GM12878 (cell line): Measurements from ENCODE around the gene DSE. TPM values are rescaled to one million over a fixed set of nuclear protein-coding genes. Genes with fewer than 3 reads are reported as not detected.

Experiments used
- ATAC-seq: fragments of 200-7000 bp; cut with Tn5 transposase; 3 replicates; pipeline ENCODE4 v1.9.1; 2020; ENCODE audit warnings: mild to moderate bottlenecking, moderate library complexity
- BruUV-seq: library from RNA; stranded (reverse); fragments of 400-500 nt; replicated peaks from 2 replicates; lab custom pipeline; 2021; lab: Mats Ljungman, UMichigan
- CTCF ChIA-PET: fragments of 300-600 bp; sonication (Branson Sonifier 250); formaldehyde crosslinking; extraction: SDS; loops from one replicate; lab custom pipeline; 2021; ENCODE audit warnings: inconsistent platforms; lab: Yijun Ruan, JAX
- POLR2A ChIA-PET: fragments of 350-600 bp; formaldehyde crosslinking; extraction: SDS; loops from one replicate; lab custom pipeline; 2021; ENCODE audit warnings: inconsistent platforms; lab: Charles Lee
- RAD21 ChIA-PET: fragments of 300-600 bp; sonication (Branson Sonifier 250); formaldehyde crosslinking; loops from one replicate; lab custom pipeline; 2023; ENCODE audit warnings: antibody characterized with exemption; ENCODE audit not compliant: unreplicated experiment; lab: Charles Lee
- SMC1A ChIA-PET: fragments of 300-600 bp; sonication (Branson Sonifier 250); formaldehyde crosslinking; loops from one replicate; lab custom pipeline; 2023; ENCODE audit not compliant: unreplicated experiment, uncharacterized antibody; lab: Charles Lee
- DNase-seq: peaks from one replicate; pipeline ENCODE4 v3.0.0-alpha.2; 2011; ENCODE audit warnings: low read depth, low spot score
- FAIRE-seq: peaks from 3 replicates; lab custom pipeline; 2011; peaks lifted over from hg19 to GRCh38; lab: Jason Lieb, UNC
- H2AFZ ChIP-seq: 2 replicates; pipeline ENCODE4 v1.6.0; 2011; ENCODE audit warnings: low read depth, low read length, control low read depth; ENCODE audit not compliant: control insufficient read depth
- H3K27ac ChIP-seq: 2 replicates; pipeline ENCODE4 v1.5.1; 2011; ENCODE audit warnings: control low read depth; ENCODE audit not compliant: control insufficient read depth, insufficient read depth
- H3K27me3 ChIP-seq, 2 experiments: replicated peaks in 1 of 2; 2 replicates each; pipeline versions ENCODE4 v1.6.0 to v1.6.1; 2011; ENCODE audit warnings: low read length in 1 of 2; ENCODE audit not compliant: control insufficient read depth in 2 of 2, insufficient read depth in 2 of 2
- H3K36me3 ChIP-seq, 2 experiments: 2 replicates each; pipeline ENCODE4 v1.5.1; 2011; ENCODE audit warnings: low read length in 1 of 2; ENCODE audit not compliant: control insufficient read depth in 2 of 2, insufficient read depth in 2 of 2
- H3K4me1 ChIP-seq: 2 replicates; pipeline ENCODE4 v1.6.1; 2011; ENCODE audit warnings: mild to moderate bottlenecking, low read length, moderate library complexity, mixed read lengths; ENCODE audit not compliant: control insufficient read depth, insufficient read depth
- H3K4me2 ChIP-seq: 2 replicates; pipeline ENCODE4 v1.6.0; 2011; ENCODE audit warnings: control low read depth; ENCODE audit not compliant: control insufficient read depth, insufficient read depth
- H3K4me3 ChIP-seq: fragments of 200-600 bp; sonication (generic); 2 replicates; pipeline ENCODE4 v1.5.1; 2016
- H3K79me2 ChIP-seq: 2 replicates; pipeline ENCODE4 v1.6.0; 2011; ENCODE audit warnings: low read length; ENCODE audit not compliant: control insufficient read depth, insufficient read depth
- H3K9ac ChIP-seq: 2 replicates; pipeline ENCODE4 v1.8.0; 2011; ENCODE audit warnings: low read length, control low read depth, mixed read lengths; ENCODE audit not compliant: control insufficient read depth, insufficient read depth
- H3K9me3 ChIP-seq: replicated peaks from 3 replicates; pipeline ENCODE4 v1.5.1; 2011; ENCODE audit warnings: mild to moderate bottlenecking, low read length; ENCODE audit not compliant: control insufficient read depth, insufficient read depth
- H4K20me1 ChIP-seq: 2 replicates; pipeline ENCODE4 v1.6.0; 2011; ENCODE audit not compliant: control insufficient read depth, insufficient read depth
- BRCA1 ChIP-seq: IDR thresholded peaks from 2 replicates; pipeline ENCODE4 v1.6.1; 2011; ENCODE audit warnings: low read depth, low read length, improper control_type of control experiment
- CBX3 ChIP-seq: fragments of 200-600 bp; sonication (generic); IDR thresholded peaks from 2 replicates; pipeline ENCODE4 v1.6.1; 2016; ENCODE audit warnings: low read depth, borderline replicate concordance
- EGR1 ChIP-seq, 2 experiments: IDR thresholded peaks; 1 replicate in 1 of 2; 2 replicates in 1 of 2; pipeline ENCODE4 v1.6.1; 2011 to 2012; ENCODE audit warnings: low read depth in 2 of 2, low read length in 2 of 2, borderline replicate concordance in 1 of 2, mild to moderate bottlenecking in 1 of 2, moderate library complexity in 1 of 2
- FOXK2 ChIP-seq: fragments of 450-650 bp; IDR thresholded peaks from 2 replicates; pipeline ENCODE4 v1.6.1; 2017; ENCODE audit warnings: mild to moderate bottlenecking, moderate library complexity
- IKZF1 ChIP-seq: fragments of 450-650 bp; conservative IDR thresholded peaks from 2 replicates; pipeline ENCODE4 v1.6.1; 2017; ENCODE audit warnings: antibody characterized with exemption, mild to moderate bottlenecking
- IRF3 ChIP-seq: fragments of 450-650 bp; IDR thresholded peaks from 2 replicates; pipeline ENCODE4 v1.6.1; 2014; ENCODE audit warnings: mild to moderate bottlenecking
- IRF4 ChIP-seq: IDR thresholded peaks from 2 replicates; pipeline ENCODE4 v1.6.1; 2011; ENCODE audit warnings: low read depth, low read length
- MTA3 ChIP-seq: IDR thresholded peaks from 2 replicates; pipeline ENCODE4 v1.6.1; 2012; ENCODE audit warnings: low read length, inconsistent platforms, borderline replicate concordance
- NFXL1 ChIP-seq: fragments of 450-650 bp; IDR thresholded peaks from 2 replicates; pipeline ENCODE4 v1.6.1; 2017; ENCODE audit warnings: antibody characterized with exemption, mild to moderate bottlenecking, borderline replicate concordance
- POLR2A ChIP-seq: IDR thresholded peaks from 2 replicates; pipeline ENCODE4 v1.6.1; 2011; ENCODE audit warnings: low read depth, mild to moderate bottlenecking, low read length
- RUNX3 ChIP-seq: IDR thresholded peaks from 2 replicates; pipeline ENCODE4 v1.6.1; 2012; ENCODE audit warnings: low read length, inconsistent platforms
- SMAD1 ChIP-seq: fragments of 450-650 bp; IDR thresholded peaks from 2 replicates; pipeline ENCODE4 v1.6.1; 2018; ENCODE audit warnings: mild to moderate bottlenecking, low read depth; ENCODE audit not compliant: partially characterized antibody
- SMARCA5 ChIP-seq: fragments of 450-650 bp; IDR thresholded peaks from 2 replicates; pipeline ENCODE4 v1.6.1; 2017; ENCODE audit warnings: mild to moderate bottlenecking
- WGBS: methylation state at CpG from one replicate; pipeline ENCODE4 v1.1.6; 2016; ENCODE audit warnings: low lambda C conversion rate; ENCODE audit not compliant: insufficient replicate concordance, insufficient coverage; ENCODE audit errors: missing lambda C conversion rate; 5-methylcytosine and 5-hydroxymethylcytosine counted together
- in situ Hi-C: fragments of 300-500 bp; cut with MboI; formaldehyde crosslinking; loops from 9 replicates; pipeline ENCODE4 v1.14.3; 2018; ENCODE audit warnings: mixed read lengths
- intact Hi-C: fragments of 100-400 bp; cut with micrococcal nuclease; formaldehyde crosslinking; loops from one replicate; pipeline ENCODE4 v1.14.2; 2022; ENCODE audit not compliant: unreplicated experiment
- polyA plus RNA-seq, 11 experiments: library from polyadenylated mRNA; depleted of rRNA in 4 of 11; unstranded in 6 of 11; stranded (reverse) in 5 of 11; fragments of >200 nt; fragmentation: Nextera tagmentation in 4 of 11; fragmentation: Illumina TruSeq in 1 of 11; extraction: Ambion mirVana in 4 of 11; extraction: Trizol in 1 of 11; gene quantifications; 1 replicate in 1 of 11; 2 replicates in 10 of 11; pipeline versions ENCODE4 v1.2.1 to v1.2.3, GENCODE V29; 2011 to 2016; ENCODE audit warnings: inconsistent platforms in 2 of 11, missing spikeins in 2 of 11, low read depth in 1 of 11
- total RNA-seq, 4 experiments: library from RNA; depleted of rRNA in 3 of 4; stranded (reverse); fragments of >200 nt in 3 of 4; fragmentation: Illumina TruSeq in 1 of 4; extraction: Trizol in 1 of 4; gene quantifications; 2 replicates each; pipeline versions ENCODE4 v1.2.1 to v1.2.3, GENCODE V29; 2013 to 2021
- TF ChIP-seq, protein P1 (sequence below): fragments of 450-650 bp; IDR thresholded peaks from 2 replicates; pipeline ENCODE4 v1.6.1; 2017; ENCODE audit warnings: antibody characterized with exemption, mild to moderate bottlenecking, moderate library complexity
- TF ChIP-seq, protein P2 (sequence below): fragments of 450-650 bp; IDR thresholded peaks from 2 replicates; pipeline ENCODE4 v1.6.1; 2018; ENCODE audit warnings: mild to moderate bottlenecking, low read depth, moderate library complexity; ENCODE audit not compliant: partially characterized antibody

The DSE gene
- total and polyA plus RNA-seq, 10 of the 15 experiments (the other 5 are each of a cell fraction or from before 2014, with no cell fraction given) = 12.6 to 76.4 (median 43.0) TPM

DNA sequence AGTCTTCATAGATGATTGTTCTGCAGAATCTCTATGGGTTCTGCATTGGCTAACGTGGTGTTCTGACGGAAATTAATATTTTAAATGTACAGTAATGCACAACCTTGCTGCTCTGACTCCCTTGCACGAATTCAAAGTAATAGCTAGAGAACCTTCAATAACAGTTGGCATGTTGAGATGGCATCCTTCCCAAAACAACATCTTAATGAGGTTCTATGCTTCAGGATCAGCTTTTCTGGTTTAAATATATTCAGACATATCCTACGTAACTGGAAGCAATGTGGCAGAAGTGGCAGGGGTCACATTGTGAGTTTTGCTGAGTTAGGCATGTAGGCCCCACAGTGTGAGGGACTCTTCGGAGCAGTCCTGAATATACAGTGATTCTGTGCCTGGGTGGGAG, 25.7 kb downstream of the DSE start (continued):
- no peak for TF ChIP-seq IRF3
- TF ChIP-seq, protein P1, sequence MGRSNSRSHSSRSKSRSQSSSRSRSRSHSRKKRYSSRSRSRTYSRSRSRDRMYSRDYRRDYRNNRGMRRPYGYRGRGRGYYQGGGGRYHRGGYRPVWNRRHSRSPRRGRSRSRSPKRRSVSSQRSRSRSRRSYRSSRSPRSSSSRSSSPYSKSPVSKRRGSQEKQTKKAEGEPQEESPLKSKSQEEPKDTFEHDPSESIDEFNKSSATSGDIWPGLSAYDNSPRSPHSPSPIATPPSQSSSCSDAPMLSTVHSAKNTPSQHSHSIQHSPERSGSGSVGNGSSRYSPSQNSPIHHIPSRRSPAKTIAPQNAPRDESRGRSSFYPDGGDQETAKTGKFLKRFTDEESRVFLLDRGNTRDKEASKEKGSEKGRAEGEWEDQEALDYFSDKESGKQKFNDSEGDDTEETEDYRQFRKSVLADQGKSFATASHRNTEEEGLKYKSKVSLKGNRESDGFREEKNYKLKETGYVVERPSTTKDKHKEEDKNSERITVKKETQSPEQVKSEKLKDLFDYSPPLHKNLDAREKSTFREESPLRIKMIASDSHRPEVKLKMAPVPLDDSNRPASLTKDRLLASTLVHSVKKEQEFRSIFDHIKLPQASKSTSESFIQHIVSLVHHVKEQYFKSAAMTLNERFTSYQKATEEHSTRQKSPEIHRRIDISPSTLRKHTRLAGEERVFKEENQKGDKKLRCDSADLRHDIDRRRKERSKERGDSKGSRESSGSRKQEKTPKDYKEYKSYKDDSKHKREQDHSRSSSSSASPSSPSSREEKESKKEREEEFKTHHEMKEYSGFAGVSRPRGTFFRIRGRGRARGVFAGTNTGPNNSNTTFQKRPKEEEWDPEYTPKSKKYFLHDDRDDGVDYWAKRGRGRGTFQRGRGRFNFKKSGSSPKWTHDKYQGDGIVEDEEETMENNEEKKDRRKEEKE = no peak
- no peak for TF ChIP-seq IRF4

DNA sequence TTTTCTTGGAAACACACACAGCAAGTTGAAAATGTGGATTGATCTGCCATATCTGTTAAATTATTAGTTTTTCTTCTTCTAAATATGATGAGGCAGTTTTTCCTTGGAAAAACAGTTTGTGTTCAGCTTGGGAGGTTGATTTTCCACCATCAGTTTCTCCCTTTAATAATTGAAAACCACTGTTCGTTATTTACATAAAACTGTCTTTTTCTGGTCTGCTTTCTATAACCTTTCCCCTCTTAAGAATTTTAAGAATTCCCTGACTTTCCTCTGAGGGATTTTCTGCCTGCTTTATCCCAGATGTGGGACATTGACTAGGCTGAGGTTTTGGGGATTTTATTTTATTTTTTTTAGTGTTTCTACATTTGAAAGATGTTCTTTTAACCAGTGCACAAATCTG, 27.2 kb downstream of the DSE start:
- Histone ChIP-seq H3K4me2 (no peak overlapping the region; the same call in 1 of the 2 replicates), H3K4me3 (no peak overlapping the region), H3K4me1 (peaks cover 52% of the 10 kb centered on the region), H3K27me3 (no peaks in the 10 kb centered on the region), H3K9ac (peak overlapping the region; percentile 19; the same call in 1 of the 2 replicates), H3K36me3 (peaks cover 0 to 7% of the 10 kb centered on the region in 2 experiments; a peak in 1 of 4 replicates), H3K27ac (peak overlapping the region; percentile 54), H3K79me2 (peaks cover 96% of the 10 kb centered on the region), H2AFZ (no peak overlapping the region), H3K9me3 (no peaks in the 10 kb centered on the region; the same call in 2 of the 3 replicates), H4K20me1 (no peaks in the 10 kb centered on the region)
- FAIRE-seq (no peak), DNase-seq (no peak), ATAC-seq (no peak)
- RAD21 ChIA-PET = no interaction called here
- CTCF ChIA-PET = no interaction called here
- WGBS = 92% methylated on average over 1 of the region's 1 CpG
- in situ Hi-C loops (no loop called here), intact Hi-C loops (no loop called here)
- BruUV-seq = no TSS peak
- POLR2A ChIA-PET = no interaction called here
- TF ChIP-seq SMAD1 = no peak
- no peak for TF ChIP-seq FOXK2
- TF ChIP-seq EGR1 (IDR thresholded peaks at IDR 0.05; ENCODE audit: borderline replicate concordance in 1 of 2, low read depth in 2 of 2, low read length in 2 of 2) = no peak
- no peak for TF ChIP-seq IKZF1
- TF ChIP-seq, protein P2, sequence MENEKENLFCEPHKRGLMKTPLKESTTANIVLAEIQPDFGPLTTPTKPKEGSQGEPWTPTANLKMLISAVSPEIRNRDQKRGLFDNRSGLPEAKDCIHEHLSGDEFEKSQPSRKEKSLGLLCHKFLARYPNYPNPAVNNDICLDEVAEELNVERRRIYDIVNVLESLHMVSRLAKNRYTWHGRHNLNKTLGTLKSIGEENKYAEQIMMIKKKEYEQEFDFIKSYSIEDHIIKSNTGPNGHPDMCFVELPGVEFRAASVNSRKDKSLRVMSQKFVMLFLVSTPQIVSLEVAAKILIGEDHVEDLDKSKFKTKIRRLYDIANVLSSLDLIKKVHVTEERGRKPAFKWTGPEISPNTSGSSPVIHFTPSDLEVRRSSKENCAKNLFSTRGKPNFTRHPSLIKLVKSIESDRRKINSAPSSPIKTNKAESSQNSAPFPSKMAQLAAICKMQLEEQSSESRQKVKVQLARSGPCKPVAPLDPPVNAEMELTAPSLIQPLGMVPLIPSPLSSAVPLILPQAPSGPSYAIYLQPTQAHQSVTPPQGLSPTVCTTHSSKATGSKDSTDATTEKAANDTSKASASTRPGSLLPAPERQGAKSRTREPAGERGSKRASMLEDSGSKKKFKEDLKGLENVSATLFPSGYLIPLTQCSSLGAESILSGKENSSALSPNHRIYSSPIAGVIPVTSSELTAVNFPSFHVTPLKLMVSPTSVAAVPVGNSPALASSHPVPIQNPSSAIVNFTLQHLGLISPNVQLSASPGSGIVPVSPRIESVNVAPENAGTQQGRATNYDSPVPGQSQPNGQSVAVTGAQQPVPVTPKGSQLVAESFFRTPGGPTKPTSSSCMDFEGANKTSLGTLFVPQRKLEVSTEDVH = no peak
- no peak for TF ChIP-seq NFXL1
- TF ChIP-seq CBX3 = no peak
- TF ChIP-seq MTA3 = no peak
- no peak for TF ChIP-seq BRCA1
- no peak for TF ChIP-seq POLR2A
- TF ChIP-seq SMARCA5 = no peak
- no peak for TF ChIP-seq RUNX3
- SMC1A ChIA-PET = interaction anchor here (1.3 to 1.5 kb wide), 2 partner anchors 9 to 47 kb away, joined by 3 read pairs; no protein-coding TSS in a partner anchor
